Measurements from ENCODE around the gene PHACTR1. TPM values are rescaled to one million over a fixed set of nuclear protein-coding genes. Genes with fewer than 3 reads are reported as not detected.

Gene PHACTR1
- total and polyA plus RNA-seq, 12 donors, result 6.3 to 150 (median 79.9) TPM

GRCh38 chr6:13311155-13311554 is 594.6 kb downstream of the PHACTR1 start:
- intact Hi-C loops (cut with DNase I), result no loop called here
- Histone ChIP-seq H3K4me3 (no peak overlapping the region), H3K4me1 (peaks cover 0 to 29% (median 9%) of the 10 kb centered on the region in 9 donors), H3K36me3 (peaks cover 0 to 99% (median 31%) of the 10 kb centered on the region in 9 donors), H3K27ac (no peak overlapping the region), H3K27me3 (no peaks in the 10 kb centered on the region), H3K9me3 (no peaks in the 10 kb centered on the region)
- WGBS, 2 donors, result 0 to 47% methylated on average over 1 of the region's 1 CpG
- ATAC-seq, result no peak
- TF ChIP-seq CTCF (IDR thresholded peaks at IDR 0.05), result no peak
- DNase-seq, result no peak

- H3K36me3 ChIP-seq, result peaks cover 0 to 100% (median 40%) of the 10 kb centered on the region in 9 donors
- H3K27me3 ChIP-seq, result no peaks in the 10 kb centered on the region
- H3K9me3 ChIP-seq, result no peaks in the 10 kb centered on the region
- no peak overlapping the region for H3K27ac ChIP-seq
- no peak overlapping the region for H3K4me3 ChIP-seq
- peaks cover 0 to 3% (median 0%) of the 10 kb centered on the region in 9 donors for H3K4me1 ChIP-seq
- ATAC-seq (no peak), DNase-seq (no peak)
- TF ChIP-seq CTCF (IDR thresholded peaks at IDR 0.05), result no peak
- intact Hi-C loops (cut with DNase I), result no loop called here
These were observed 598.2 kb downstream of the PHACTR1 start for GRCh38 chr6:13314806-13315205.

DNA sequence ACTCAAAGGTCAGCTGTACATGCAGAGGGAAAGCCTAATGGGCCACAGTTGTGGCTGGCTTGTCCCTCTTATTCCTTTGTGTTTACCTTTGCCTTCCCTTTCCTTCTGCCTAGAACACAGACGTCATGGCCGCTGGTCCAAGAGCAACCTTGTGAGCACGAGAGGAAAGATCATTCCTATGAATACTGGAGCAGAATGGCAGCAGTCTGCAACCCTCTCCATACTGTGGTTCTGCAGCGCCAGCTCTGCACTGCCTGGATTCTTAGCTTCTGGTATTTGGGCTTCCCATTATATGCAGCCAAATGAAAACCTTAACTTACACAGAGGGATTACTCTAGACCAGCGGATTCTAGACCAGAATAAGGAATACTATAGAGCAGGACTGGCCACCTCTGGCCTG is 599.3 kb downstream of the PHACTR1 start:
- ATAC-seq (no peak), DNase-seq (no peak)
- Histone ChIP-seq H3K36me3 (peaks cover 0 to 100% (median 51%) of the 10 kb centered on the region in 9 donors), H3K4me1 (no peaks in the 10 kb centered on the region), H3K4me3 (no peak overlapping the region), H3K27ac (no peak overlapping the region), H3K27me3 (no peaks in the 10 kb centered on the region), H3K9me3 (no peaks in the 10 kb centered on the region)
- intact Hi-C loops (cut with DNase I), result no loop called here
- TF ChIP-seq CTCF (IDR thresholded peaks at IDR 0.05), result no peak
- 95 to 96% methylated on average over 5 of the region's 5 CpGs for WGBS, 2 donors

DNA sequence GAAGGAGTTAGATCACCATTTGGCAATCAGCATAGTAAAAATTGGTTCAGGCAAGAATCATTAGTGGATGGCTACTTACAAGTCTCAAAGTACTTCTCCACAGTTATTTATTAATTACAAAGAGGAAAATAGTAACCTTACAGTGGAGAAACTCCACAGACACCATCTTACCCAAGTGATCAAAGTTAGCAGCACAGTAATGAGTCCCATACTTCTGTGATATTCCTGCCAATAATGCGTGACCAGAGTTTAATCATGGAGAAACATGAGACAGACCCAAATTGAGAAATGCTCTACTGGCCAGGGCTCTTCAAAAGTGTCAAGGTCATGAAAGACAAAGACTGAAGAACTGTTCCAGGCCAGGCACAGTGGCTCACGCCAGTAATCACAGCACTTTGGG is 602.3 kb downstream of the PHACTR1 start:
- no peaks in the 10 kb centered on the region for H3K9me3 ChIP-seq
- intact Hi-C loops (cut with DNase I), result no loop called here
- H3K27ac ChIP-seq, result no peak overlapping the region

More for the DNA sequence above, 602.3 kb downstream of the PHACTR1 start:
- peaks cover 0 to 100% (median 51%) of the 10 kb centered on the region in 9 donors for H3K36me3 ChIP-seq
- DNase-seq, result no peak
- TF ChIP-seq CTCF (IDR thresholded peaks at IDR 0.05), result no peak
- no peaks in the 10 kb centered on the region for H3K27me3 ChIP-seq
- peaks cover 0 to 10% (median 0%) of the 10 kb centered on the region in 9 donors for H3K4me1 ChIP-seq
- H3K4me3 ChIP-seq, result no peak overlapping the region
- 78 to 83% methylated on average over 2 of the region's 2 CpGs for WGBS, 2 donors
- ATAC-seq, result no peak
